OCI-LY7 (cell line): Measurements from ENCODE around the gene TNIK.

Source experiments
- EZH2phosphoT487 ChIP-seq: fragments of 200-600 bp; sonication (generic); IDR thresholded peaks from 2 replicates; pipeline ENCODE4 v1.6.1; 2018; ENCODE audit warnings: low read depth, borderline replicate concordance, mild to moderate bottlenecking, mixed run types, antibody characterized with exemption, low read length, moderate library complexity, mixed read lengths
- TF ChIP-seq, protein P1 (sequence below): fragments of 200-600 bp; sonication (generic); conservative IDR thresholded peaks from 2 replicates; pipeline ENCODE4 v1.5.1; 2014; ENCODE audit warnings: mild to moderate bottlenecking, antibody characterized with exemption, low read length, moderate library complexity, mixed read lengths

DNA sequence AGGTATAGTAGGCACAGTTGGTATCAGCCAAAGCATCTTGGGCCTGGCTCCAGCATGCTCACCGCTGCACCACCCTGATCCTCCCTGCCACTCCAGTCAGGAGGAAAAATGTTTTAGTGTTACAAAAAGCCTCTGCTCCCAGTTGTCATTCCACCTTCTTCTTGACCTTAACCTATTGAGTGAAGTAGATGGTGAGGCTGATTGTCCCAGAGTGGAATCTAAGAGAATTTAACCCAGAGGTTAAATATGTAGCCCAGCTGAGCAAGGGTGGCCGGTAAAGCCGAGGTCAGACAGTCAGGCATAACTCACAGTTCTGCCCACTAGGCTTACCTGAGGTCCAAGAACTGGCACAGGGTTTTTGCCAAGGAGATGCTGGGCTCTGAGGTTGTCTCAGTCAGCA lies 30.7 kb upstream of the TNIK start:
- TF ChIP-seq, protein P1, sequence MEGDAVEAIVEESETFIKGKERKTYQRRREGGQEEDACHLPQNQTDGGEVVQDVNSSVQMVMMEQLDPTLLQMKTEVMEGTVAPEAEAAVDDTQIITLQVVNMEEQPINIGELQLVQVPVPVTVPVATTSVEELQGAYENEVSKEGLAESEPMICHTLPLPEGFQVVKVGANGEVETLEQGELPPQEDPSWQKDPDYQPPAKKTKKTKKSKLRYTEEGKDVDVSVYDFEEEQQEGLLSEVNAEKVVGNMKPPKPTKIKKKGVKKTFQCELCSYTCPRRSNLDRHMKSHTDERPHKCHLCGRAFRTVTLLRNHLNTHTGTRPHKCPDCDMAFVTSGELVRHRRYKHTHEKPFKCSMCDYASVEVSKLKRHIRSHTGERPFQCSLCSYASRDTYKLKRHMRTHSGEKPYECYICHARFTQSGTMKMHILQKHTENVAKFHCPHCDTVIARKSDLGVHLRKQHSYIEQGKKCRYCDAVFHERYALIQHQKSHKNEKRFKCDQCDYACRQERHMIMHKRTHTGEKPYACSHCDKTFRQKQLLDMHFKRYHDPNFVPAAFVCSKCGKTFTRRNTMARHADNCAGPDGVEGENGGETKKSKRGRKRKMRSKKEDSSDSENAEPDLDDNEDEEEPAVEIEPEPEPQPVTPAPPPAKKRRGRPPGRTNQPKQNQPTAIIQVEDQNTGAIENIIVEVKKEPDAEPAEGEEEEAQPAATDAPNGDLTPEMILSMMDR = no peak
- TF ChIP-seq EZH2phosphoT487 = no peak
